HCT116 (cell line): ENCODE measurements around the gene GPN2. TPM values are rescaled to one million over a fixed set of nuclear protein-coding genes. Genes with fewer than 3 reads are reported as not detected.

Experiments used
- ATAC-seq: fragments of 200-7000 bp; cut with Tn5 transposase; 2 replicates; pipeline ENCODE4 v1.9.1; 2020; ENCODE audit warnings: mild to moderate bottlenecking, moderate library complexity
- BruUV-seq: library from RNA; stranded (reverse); fragments of 400-500 nt; replicated peaks from 2 replicates; lab custom pipeline; 2021; lab: Mats Ljungman, UMichigan
- CTCF ChIA-PET: fragments of 300-600 bp; sonication (Branson Sonifier 250); formaldehyde crosslinking; loops from one replicate; lab custom pipeline; 2021; ENCODE audit warnings: antibody characterized with exemption; lab: Charles Lee
- POLR2A ChIA-PET: fragments of 300-600, 350-600 bp; sonication (Branson Sonifier 250); formaldehyde crosslinking; loops from one replicate; lab custom pipeline; 2021; ENCODE audit warnings: antibody characterized with exemption; lab: Charles Lee
- RAD21 ChIA-PET, 2 experiments: fragments of 300-600 bp; sonication (Branson Sonifier 250); formaldehyde crosslinking; loops; one replicate each; lab custom pipeline; 2023; ENCODE audit warnings: low total read pairs in 2 of 2; ENCODE audit not compliant: uncharacterized antibody in 2 of 2, unreplicated experiment in 2 of 2, low non-redundant PET in 1 of 2; lab: Charles Lee
- DNase-seq: peaks from one replicate; pipeline ENCODE4 v3.0.0-alpha.2; 2010; ENCODE audit warnings: low read depth, low spot score
- H2AFZ ChIP-seq: fragments of 200-600 bp; shearing (Covaris generic), sonication (generic); 2 replicates; pipeline ENCODE4 v1.6.1; 2017; ENCODE audit warnings: low read depth, mixed run types, mixed read lengths, antibody characterized with exemption, low read length; ENCODE audit not compliant: poor library complexity, severe bottlenecking
- H3K27ac ChIP-seq: 2 replicates; pipeline ENCODE4 v1.5.1; 2012; ENCODE audit warnings: low read depth, low read length
- H3K27me3 ChIP-seq: fragments of 200-600 bp; sonication (generic); 2 replicates; pipeline ENCODE4 v1.6.1; 2016; ENCODE audit warnings: mixed run types, low read length, mixed read lengths; ENCODE audit not compliant: insufficient read depth
- H3K36me3 ChIP-seq, 2 experiments: fragments of 200-500 bp in 1 of 2; fragments of 200-600 bp in 1 of 2; sonication (Bioruptor generic) in 1 of 2; sonication (generic) in 1 of 2; 2 replicates each; pipeline versions ENCODE4 v1.5.1 to v1.6.1; 2014 to 2016; ENCODE audit warnings: low read length in 2 of 2, inconsistent platforms in 1 of 2, mixed read lengths in 1 of 2, mixed run types in 1 of 2; ENCODE audit not compliant: insufficient read depth in 2 of 2, control insufficient read depth in 1 of 2
- H3K4me1 ChIP-seq, 2 experiments: fragments of 200-600 bp in 1 of 2; sonication (generic) in 1 of 2; 2 replicates each; pipeline versions ENCODE4 v1.5.1 to v1.6.1; 2012 to 2017; ENCODE audit warnings: low read length in 2 of 2, inconsistent platforms in 1 of 2, mild to moderate bottlenecking in 1 of 2, mixed read lengths in 1 of 2, mixed run types in 1 of 2, moderate library complexity in 1 of 2; ENCODE audit not compliant: insufficient read depth in 2 of 2, control insufficient read depth in 1 of 2
- H3K4me2 ChIP-seq: fragments of 200-600 bp; sonication (generic); 2 replicates; pipeline ENCODE4 v1.6.1; 2017; ENCODE audit warnings: mixed run types, low read length, mixed read lengths
- H3K4me3 ChIP-seq, 2 experiments: fragments of 200-600 bp in 1 of 2; sonication (generic) in 1 of 2; replicated peaks in 1 of 2; 2 replicates each; pipeline ENCODE4 v1.5.1; 2011 to 2016; ENCODE audit warnings: low read length in 2 of 2, control low read depth in 1 of 2, low read depth in 1 of 2, mild to moderate bottlenecking in 1 of 2, mixed read lengths in 1 of 2, mixed run types in 1 of 2
- H3K79me2 ChIP-seq: fragments of 200-600 bp; sonication (generic); 2 replicates; pipeline ENCODE4 v1.6.1; 2017; ENCODE audit warnings: mild to moderate bottlenecking, mixed run types, low read length, moderate library complexity, mixed read lengths; ENCODE audit not compliant: insufficient read depth
- H3K9ac ChIP-seq: fragments of 200-600 bp; sonication (generic); 2 replicates; pipeline ENCODE4 v1.6.1; 2016; ENCODE audit warnings: low read length, mixed read lengths
- H3K9me2 ChIP-seq: fragments of 200-600 bp; sonication (generic), shearing (Covaris generic); 2 replicates; pipeline ENCODE4 v1.6.1; 2017; ENCODE audit warnings: mixed run types, mild to moderate bottlenecking, moderate library complexity; ENCODE audit not compliant: insufficient read depth
- H3K9me3 ChIP-seq, 2 experiments: fragments of 200-500 bp in 1 of 2; fragments of 200-600 bp in 1 of 2; sonication (Bioruptor generic) in 1 of 2; sonication (generic) in 1 of 2; 2 replicates each; pipeline ENCODE4 v1.6.1; 2014 to 2017; ENCODE audit warnings: low read length in 2 of 2, mixed read lengths in 2 of 2, inconsistent platforms in 1 of 2, low read depth in 1 of 2, mild to moderate bottlenecking in 1 of 2, mixed run types in 1 of 2, moderate library complexity in 1 of 2; ENCODE audit not compliant: control insufficient read depth in 1 of 2, insufficient read depth in 1 of 2
- H4K20me1 ChIP-seq: fragments of 200-600 bp; sonication (generic), shearing (Covaris generic); 2 replicates; pipeline ENCODE4 v1.6.1; 2017; ENCODE audit warnings: mixed run types, mild to moderate bottlenecking, moderate library complexity; ENCODE audit not compliant: insufficient read depth
- ATF3 ChIP-seq: IDR thresholded peaks from 2 replicates; pipeline ENCODE4 v1.6.1; 2012
- CBX3 ChIP-seq: IDR thresholded peaks from 2 replicates; pipeline ENCODE4 v1.6.1; 2012; ENCODE audit warnings: low read depth
- CEBPB ChIP-seq: IDR thresholded peaks from 2 replicates; pipeline ENCODE4 v1.6.1; 2012; ENCODE audit warnings: low read depth
- EGR1 ChIP-seq: IDR thresholded peaks from 2 replicates; pipeline ENCODE4 v1.6.1; 2012; ENCODE audit warnings: low read depth
- ELF1 ChIP-seq: IDR thresholded peaks from 2 replicates; pipeline ENCODE4 v1.6.1; 2012; ENCODE audit warnings: low read depth, borderline replicate concordance
- JUND ChIP-seq: IDR thresholded peaks from 2 replicates; pipeline ENCODE4 v1.6.1; 2012
- MAX ChIP-seq: IDR thresholded peaks from 2 replicates; pipeline ENCODE4 v1.6.1; 2012
- POLR2A ChIP-seq: IDR thresholded peaks from 2 replicates; pipeline ENCODE4 v1.7.0; 2011; ENCODE audit warnings: borderline replicate concordance; ENCODE audit not compliant: insufficient read depth, insufficient read length; ENCODE audit errors: extremely low read depth
- POLR2AphosphoS5 ChIP-seq: IDR thresholded peaks from 2 replicates; pipeline ENCODE4 v1.6.1; 2011; ENCODE audit warnings: mild to moderate bottlenecking, low read depth, low read length, moderate library complexity
- REST ChIP-seq: IDR thresholded peaks from 2 replicates; pipeline ENCODE4 v1.6.1; 2012; ENCODE audit warnings: low read depth
- SP1 ChIP-seq: IDR thresholded peaks from 2 replicates; pipeline ENCODE4 v1.6.1; 2012; ENCODE audit warnings: low read depth
- SRF ChIP-seq: IDR thresholded peaks from 2 replicates; pipeline ENCODE4 v1.6.1; 2012; ENCODE audit warnings: low read depth
- TCF7L2 ChIP-seq: IDR thresholded peaks from 2 replicates; pipeline ENCODE4 v1.7.0; 2011; ENCODE audit warnings: borderline replicate concordance, inconsistent platforms; ENCODE audit not compliant: insufficient read depth, insufficient read length; ENCODE audit errors: extremely low read depth
- YY1 ChIP-seq: IDR thresholded peaks from 2 replicates; pipeline ENCODE4 v1.6.1; 2011; ENCODE audit warnings: low read length, low read depth, moderate library complexity, mild to moderate bottlenecking; ENCODE audit not compliant: insufficient replicate concordance; ENCODE audit errors: extremely low read depth
- ZFX ChIP-seq: fragments of 450-650 bp; IDR thresholded peaks from 2 replicates; pipeline ENCODE4 v1.6.1; 2017
- ZNF274 ChIP-seq: fragments of 200-500 bp; sonication (Bioruptor generic); IDR thresholded peaks from 2 replicates; pipeline ENCODE4 v1.6.1; 2014; ENCODE audit warnings: mild to moderate bottlenecking, low read depth, low read length, inconsistent platforms
- intact Hi-C: fragments of 100-400 bp; cut with micrococcal nuclease; formaldehyde crosslinking; loops from 2 replicates; pipeline ENCODE4 v1.10.0; 2022
- total RNA-seq: library from RNA; stranded (reverse); gene quantifications from one replicate; pipeline ENCODE4 v1.2.1, GENCODE V29; 2021; ENCODE audit not compliant: unreplicated experiment

GPN2 gene
- total RNA-seq, 1 experiment from 2014 or later = 37.2 TPM

- RAD21 ChIA-PET = no interaction called here
- peaks cover 46% of the 10 kb centered on the region for H3K79me2 ChIP-seq
- no peak for TF ChIP-seq POLR2AphosphoS5
- TF ChIP-seq CBX3 = no peak
- TF ChIP-seq ZNF274 = no peak
- TF ChIP-seq JUND = no peak
- no peak for TF ChIP-seq YY1
- no peak for TF ChIP-seq SP1
- no peak for TF ChIP-seq MAX
- no peak for TF ChIP-seq SRF
- TF ChIP-seq ZFX = no peak
- TF ChIP-seq CEBPB = no peak
- no peak for TF ChIP-seq TCF7L2
- no peak for TF ChIP-seq EGR1
- no peak for TF ChIP-seq ELF1
- no peak for TF ChIP-seq ATF3
- no peak for TF ChIP-seq POLR2A
- no peak for TF ChIP-seq REST
- H3K4me2 ChIP-seq = peak overlapping the region; percentile 98
- ATAC-seq (peak; percentile 38), DNase-seq (no peak)
- H3K27me3 ChIP-seq = no peaks in the 10 kb centered on the region
- peak overlapping the region; percentile 87 for H2AFZ ChIP-seq
- peak overlapping the region; percentile 94 to 96 for H3K4me3 ChIP-seq
- intact Hi-C loops = no loop called here
- peak overlapping the region; percentile 92; the same call in 1 of the 2 replicates for H3K27ac ChIP-seq
- POLR2A ChIA-PET = interaction anchor here (0.9 to 1.1 kb wide), 3 partner anchors 21 to 72 kb away, joined by 3 read pairs; partner anchors contain the start of genes GPATCH3 and TRNP1
- H3K9me3 ChIP-seq = no peaks in the 10 kb centered on the region
- peaks cover 6% of the 10 kb centered on the region; the same call in 1 of the 2 replicates for H4K20me1 ChIP-seq
- H3K36me3 ChIP-seq = peaks cover 10 to 18% of the 10 kb centered on the region in 2 experiments
- no peaks in the 10 kb centered on the region for H3K9me2 ChIP-seq
- H3K4me1 ChIP-seq = peaks cover 9 to 26% of the 10 kb centered on the region in 2 experiments; a peak in 3 of 4 replicates
- H3K9ac ChIP-seq = peak overlapping the region; percentile 99
- CTCF ChIA-PET = no interaction called here
- no TSS peak for BruUV-seq
Observed at GRCh38 chr1:26921126-26921539, 31.1 kb upstream of the GPN2 start.
